ACC112 (cell line): ENCODE results near the gene ALPL.

Source experiments
- H2AFZ ChIP-seq: fragments of 200-600 bp; sonication (generic); one replicate; pipeline ENCODE4 v1.6.0; 2017; ENCODE audit warnings: antibody characterized with exemption, low read length; ENCODE audit not compliant: unreplicated experiment
- H3K27ac ChIP-seq: fragments of 200-600 bp; sonication (generic); 2 replicates; pipeline ENCODE4 v1.5.1; 2014; ENCODE audit warnings: low read depth, mild to moderate bottlenecking, antibody characterized with exemption, low read length, moderate library complexity
- H3K27me3 ChIP-seq: fragments of 200-600 bp; sonication (generic); 2 replicates; pipeline ENCODE4 v1.6.1; 2014; ENCODE audit warnings: mild to moderate bottlenecking, antibody characterized with exemption, low read length, moderate library complexity, mixed read lengths; ENCODE audit not compliant: insufficient read depth
- H3K36me3 ChIP-seq: fragments of 200-600 bp; sonication (generic); 2 replicates; pipeline ENCODE4 v1.6.1; 2016; ENCODE audit warnings: mild to moderate bottlenecking, antibody characterized with exemption, low read length, moderate library complexity, mixed read lengths; ENCODE audit not compliant: insufficient read depth
- H3K4me1 ChIP-seq: fragments of 200-600 bp; sonication (generic); one replicate; pipeline ENCODE4 v1.6.1; 2016; ENCODE audit warnings: low read length, mixed read lengths; ENCODE audit not compliant: insufficient read depth, unreplicated experiment, control insufficient read depth
- H3K4me3 ChIP-seq: fragments of 200-600 bp; sonication (generic); 2 replicates; pipeline ENCODE4 v1.5.1; 2014; ENCODE audit warnings: mild to moderate bottlenecking, low read depth, low read length
- H3K79me2 ChIP-seq: fragments of 200-600 bp; sonication (generic); one replicate; pipeline ENCODE4 v1.6.0; 2016; ENCODE audit warnings: low read length; ENCODE audit not compliant: control insufficient read depth, unreplicated experiment, insufficient read depth

The ALPL gene

GRCh38 chr1:21531241-21531640 lies 22.0 kb downstream of the ALPL start:
- H3K36me3 ChIP-seq, result no peaks in the 10 kb centered on the region
- H3K27me3 ChIP-seq, result peaks cover 12% of the 10 kb centered on the region
- no peak overlapping the region for H3K4me3 ChIP-seq
- no peak overlapping the region for H2AFZ ChIP-seq
- H3K79me2 ChIP-seq, result no peaks in the 10 kb centered on the region
- no peak overlapping the region for H3K27ac ChIP-seq
- no peaks in the 10 kb centered on the region for H3K4me1 ChIP-seq

- peaks cover under 1% of the 10 kb centered on the region for H3K4me1 ChIP-seq
- H3K27me3 ChIP-seq, result peaks cover 14% of the 10 kb centered on the region
- H3K79me2 ChIP-seq, result no peaks in the 10 kb centered on the region
Measured at GRCh38 chr1:21532496-21532895, 23.3 kb downstream of the ALPL start.

GRCh38 chr1:21532992-21533534 lies 23.8 kb downstream of the ALPL start:
- peaks cover 6% of the 10 kb centered on the region for H3K4me1 ChIP-seq
- H2AFZ ChIP-seq, result no peak overlapping the region
- H3K79me2 ChIP-seq, result no peaks in the 10 kb centered on the region
- H3K27me3 ChIP-seq, result peaks cover 20% of the 10 kb centered on the region
- no peak overlapping the region for H3K4me3 ChIP-seq
- no peaks in the 10 kb centered on the region for H3K36me3 ChIP-seq
- H3K27ac ChIP-seq, result no peak overlapping the region

More at GRCh38 chr1:21532496-21532895, 23.3 kb downstream of the ALPL start:
- Histone ChIP-seq H2AFZ (no peak overlapping the region), H3K36me3 (no peaks in the 10 kb centered on the region), H3K27ac (no peak overlapping the region), H3K4me3 (no peak overlapping the region)

GRCh38 chr1:21534146-21534545 lies 24.9 kb downstream of the ALPL start:
- H3K27ac ChIP-seq, result no peak overlapping the region
- H3K79me2 ChIP-seq, result no peaks in the 10 kb centered on the region
- no peak overlapping the region for H3K4me3 ChIP-seq
- H3K4me1 ChIP-seq, result peaks cover 7% of the 10 kb centered on the region
- H2AFZ ChIP-seq, result no peak overlapping the region
- peaks cover 22% of the 10 kb centered on the region for H3K27me3 ChIP-seq
- no peaks in the 10 kb centered on the region for H3K36me3 ChIP-seq

- Histone ChIP-seq H3K27ac (no peak overlapping the region), H2AFZ (no peak overlapping the region), H3K4me3 (no peak overlapping the region), H3K4me1 (peaks cover 7% of the 10 kb centered on the region), H3K27me3 (peaks cover 22% of the 10 kb centered on the region), H3K79me2 (no peaks in the 10 kb centered on the region), H3K36me3 (no peaks in the 10 kb centered on the region)
Measured at GRCh38 chr1:21534674-21535378, 25.6 kb downstream of the ALPL start.

GRCh38 chr1:21536218-21536617 lies 27.0 kb downstream of the ALPL start:
- no peaks in the 10 kb centered on the region for H3K36me3 ChIP-seq

GRCh38 chr1:21537511-21537931 lies 28.3 kb downstream of the ALPL start:
- Histone ChIP-seq H2AFZ (no peak overlapping the region), H3K27me3 (peaks cover 16% of the 10 kb centered on the region), H3K36me3 (no peaks in the 10 kb centered on the region), H3K27ac (no peak overlapping the region), H3K4me3 (no peak overlapping the region), H3K79me2 (no peaks in the 10 kb centered on the region), H3K4me1 (peaks cover 7% of the 10 kb centered on the region)

More at GRCh38 chr1:21536218-21536617, 27.0 kb downstream of the ALPL start:
- Histone ChIP-seq H3K4me3 (no peak overlapping the region), H3K27ac (no peak overlapping the region), H3K4me1 (peaks cover 7% of the 10 kb centered on the region), H3K27me3 (peaks cover 16% of the 10 kb centered on the region), H2AFZ (no peak overlapping the region), H3K79me2 (no peaks in the 10 kb centered on the region)

GRCh38 chr1:21537932-21538630 lies 28.9 kb downstream of the ALPL start:
- peaks cover 7% of the 10 kb centered on the region for H3K4me1 ChIP-seq
- H3K27ac ChIP-seq, result no peak overlapping the region
- no peaks in the 10 kb centered on the region for H3K79me2 ChIP-seq
- no peaks in the 10 kb centered on the region for H3K36me3 ChIP-seq
- H2AFZ ChIP-seq, result no peak overlapping the region
- peaks cover 13% of the 10 kb centered on the region for H3K27me3 ChIP-seq
- H3K4me3 ChIP-seq, result no peak overlapping the region

- no peak overlapping the region for H2AFZ ChIP-seq
- peaks cover 7% of the 10 kb centered on the region for H3K4me1 ChIP-seq
- H3K79me2 ChIP-seq, result no peaks in the 10 kb centered on the region
Measured at GRCh38 chr1:21539933-21540332, 30.7 kb downstream of the ALPL start.

GRCh38 chr1:21541329-21541728 lies 32.1 kb downstream of the ALPL start:
- H2AFZ ChIP-seq, result no peak overlapping the region
- no peaks in the 10 kb centered on the region for H3K36me3 ChIP-seq
- H3K27ac ChIP-seq, result no peak overlapping the region
- H3K4me1 ChIP-seq, result peaks cover 7% of the 10 kb centered on the region
- no peaks in the 10 kb centered on the region for H3K79me2 ChIP-seq
- peaks cover 10% of the 10 kb centered on the region for H3K27me3 ChIP-seq
- H3K4me3 ChIP-seq, result no peak overlapping the region

More at GRCh38 chr1:21539933-21540332, 30.7 kb downstream of the ALPL start:
- H3K4me3 ChIP-seq, result no peak overlapping the region
- H3K27ac ChIP-seq, result no peak overlapping the region
- no peaks in the 10 kb centered on the region for H3K36me3 ChIP-seq
- H3K27me3 ChIP-seq, result peaks cover 10% of the 10 kb centered on the region
